DOHH2 (cell line): ENCODE results near the gene INPP4A.

Experiments used
- EZH2phosphoT487 ChIP-seq: fragments of 200-600 bp; sonication (generic); IDR thresholded peaks from 2 replicates; pipeline ENCODE4 v1.6.1; 2017; ENCODE audit warnings: borderline replicate concordance, mild to moderate bottlenecking, antibody characterized with exemption, low read length, moderate library complexity, mixed read lengths
- TF ChIP-seq, protein P1 (sequence below): fragments of 200-600 bp; sonication (generic); IDR thresholded peaks from one replicate; pipeline ENCODE4 v1.5.1; 2014; ENCODE audit warnings: antibody characterized with exemption, mild to moderate bottlenecking, low read depth, low read length; ENCODE audit not compliant: poor library complexity, severe bottlenecking

- TF ChIP-seq, protein P1, sequence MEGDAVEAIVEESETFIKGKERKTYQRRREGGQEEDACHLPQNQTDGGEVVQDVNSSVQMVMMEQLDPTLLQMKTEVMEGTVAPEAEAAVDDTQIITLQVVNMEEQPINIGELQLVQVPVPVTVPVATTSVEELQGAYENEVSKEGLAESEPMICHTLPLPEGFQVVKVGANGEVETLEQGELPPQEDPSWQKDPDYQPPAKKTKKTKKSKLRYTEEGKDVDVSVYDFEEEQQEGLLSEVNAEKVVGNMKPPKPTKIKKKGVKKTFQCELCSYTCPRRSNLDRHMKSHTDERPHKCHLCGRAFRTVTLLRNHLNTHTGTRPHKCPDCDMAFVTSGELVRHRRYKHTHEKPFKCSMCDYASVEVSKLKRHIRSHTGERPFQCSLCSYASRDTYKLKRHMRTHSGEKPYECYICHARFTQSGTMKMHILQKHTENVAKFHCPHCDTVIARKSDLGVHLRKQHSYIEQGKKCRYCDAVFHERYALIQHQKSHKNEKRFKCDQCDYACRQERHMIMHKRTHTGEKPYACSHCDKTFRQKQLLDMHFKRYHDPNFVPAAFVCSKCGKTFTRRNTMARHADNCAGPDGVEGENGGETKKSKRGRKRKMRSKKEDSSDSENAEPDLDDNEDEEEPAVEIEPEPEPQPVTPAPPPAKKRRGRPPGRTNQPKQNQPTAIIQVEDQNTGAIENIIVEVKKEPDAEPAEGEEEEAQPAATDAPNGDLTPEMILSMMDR, result no peak
- TF ChIP-seq EZH2phosphoT487, result no peak
Measured at GRCh38 chr2:98505311-98505808, 60.7 kb downstream of the INPP4A start.
